GM18499 (cell line): ENCODE data around the gene RAG2.
"Not testable (repeated sequence)": the region's sequence is repeated elsewhere in the genome, so short reads cannot be mapped to it uniquely, and the experiment has no call there.

Experiments
- ATAC-seq: cut with Tn5 transposase; IDR thresholded peaks from one replicate; pipeline ENCODE4 v1.9.1; 2021; ENCODE audit warnings: moderate number of reproducible peaks; ENCODE audit not compliant: insufficient read depth, unreplicated experiment

The RAG2 gene

GRCh38 chr11:36558571-36559413, 39.2 kb downstream of the RAG2 start:
- peak; percentile 97 for ATAC-seq

GRCh38 chr11:36557991-36558390, 40.0 kb downstream of the RAG2 start:
- no peak for ATAC-seq

- ATAC-seq, result not testable (repeated sequence)
Observed at GRCh38 chr11:36557390-36557789, 40.6 kb downstream of the RAG2 start.

GRCh38 chr11:36550385-36551115, 47.5 kb downstream of the RAG2 start:
- no peak for ATAC-seq
